C1 segment of cervical spinal cord (tissue), 14 donors: Measurements from ENCODE around the gene DSPP.
"Not testable (repeated sequence)": the region's sequence is repeated elsewhere in the genome, so short reads cannot be mapped to it uniquely, and the experiment has no call there.

Source experiments
- DNase-seq, 14 donors: peaks; one replicate each; lab custom pipeline; 2025; lab: John Stamatoyannopoulos, UW

The DSPP gene

DNA sequence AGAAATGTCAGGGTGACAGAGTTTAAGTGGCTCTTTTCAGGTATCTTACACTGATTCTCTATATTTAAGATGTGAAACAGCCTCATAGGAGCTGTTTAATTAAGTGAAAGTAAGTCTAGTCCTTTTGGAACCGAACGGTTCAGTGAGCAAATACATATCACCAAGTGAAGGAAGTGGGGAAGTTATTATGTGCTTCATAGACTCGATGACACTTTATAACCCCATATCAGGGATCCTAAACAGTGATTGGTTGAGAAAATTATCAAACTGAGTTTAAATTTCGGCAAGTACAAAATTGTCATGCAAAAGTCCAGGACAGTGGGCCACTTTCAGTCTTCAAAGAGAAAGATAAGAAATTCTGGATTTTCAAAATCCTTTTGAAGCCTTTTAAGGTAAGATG lies at the start of gene DSPP:
DSPP (plus strand) TSS at position 301 of the 400 bp plus-strand sequence. CDS start 2,380 bp downstream, outside the sequence.
- DNase-seq = no peak

DNA sequence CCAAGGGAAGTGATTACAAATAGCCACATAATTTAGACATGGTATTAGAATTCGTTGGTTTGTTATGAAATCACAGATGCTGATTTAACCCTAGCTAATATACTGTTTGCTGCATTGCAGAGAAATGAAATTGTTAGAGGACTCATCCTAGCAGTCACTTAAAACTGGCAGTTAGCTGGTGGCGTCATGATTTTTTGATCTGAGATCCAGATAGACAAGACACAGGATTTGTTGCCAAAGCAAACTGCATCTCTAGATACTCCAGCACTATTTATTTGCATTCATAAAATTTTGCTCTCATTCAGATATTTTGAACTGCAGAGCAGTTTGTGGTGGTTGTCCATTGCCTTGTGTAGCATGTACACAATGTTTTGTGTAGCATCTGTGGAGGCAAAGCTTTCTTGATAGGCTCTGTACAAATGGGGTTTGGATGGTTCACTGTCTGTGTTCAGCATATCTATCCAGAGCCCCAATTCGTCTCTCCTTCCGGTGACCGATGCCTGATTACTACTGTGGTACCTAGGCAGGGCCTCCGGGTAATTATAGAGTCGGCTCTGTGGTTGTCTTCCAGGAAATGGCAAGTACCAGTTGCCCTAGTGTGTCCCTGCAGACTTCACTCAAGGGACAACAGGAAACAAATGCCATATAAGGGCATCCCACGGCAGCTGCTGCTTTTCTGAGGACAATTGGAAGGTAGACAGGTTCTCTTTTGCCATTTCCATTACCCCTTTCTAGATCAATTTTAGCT lies 49.1 kb upstream of the DSPP start:
- DNase-seq = peak in 1 of 14 donors; percentile 59

DNA sequence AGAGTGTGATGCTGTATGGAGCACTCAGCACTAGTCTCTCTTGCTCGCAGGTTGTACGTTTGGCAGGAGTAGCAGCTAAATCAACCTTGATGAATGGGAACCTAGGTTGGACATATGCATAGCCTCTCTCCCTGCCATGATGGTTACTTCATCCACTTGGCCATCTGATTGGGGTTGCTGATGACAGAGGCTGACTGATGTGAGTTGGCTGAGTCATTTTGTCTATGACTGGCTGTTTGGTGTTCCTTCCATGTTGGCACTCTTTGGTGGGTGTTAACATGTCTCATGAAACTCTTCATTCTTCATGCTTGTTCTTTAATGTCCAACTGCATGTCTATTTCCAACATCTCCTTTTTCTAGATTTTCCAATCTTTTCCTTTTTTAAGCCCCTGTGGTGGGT lies 47.5 kb upstream of the DSPP start:
- no peak for DNase-seq

DNA sequence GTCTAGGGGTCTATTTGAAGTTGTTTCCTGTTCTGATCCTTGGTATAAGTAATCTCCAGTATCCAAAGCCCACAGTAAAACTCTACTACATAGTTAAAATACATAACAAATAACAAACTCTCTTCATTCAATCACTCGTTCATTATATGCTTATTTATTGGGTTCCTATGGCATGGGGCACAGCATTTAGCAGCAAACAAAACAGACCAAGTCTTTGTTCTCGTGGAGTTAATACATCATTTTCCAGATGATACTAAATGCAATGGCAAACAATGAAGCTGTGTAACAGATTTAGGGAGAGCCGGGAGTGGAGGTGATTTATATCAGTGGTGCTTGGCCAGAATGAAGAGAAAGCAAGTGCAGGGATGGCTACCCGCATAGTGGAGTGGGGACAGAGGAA lies 42.6 kb upstream of the DSPP start:
- DNase-seq = no peak

DNA sequence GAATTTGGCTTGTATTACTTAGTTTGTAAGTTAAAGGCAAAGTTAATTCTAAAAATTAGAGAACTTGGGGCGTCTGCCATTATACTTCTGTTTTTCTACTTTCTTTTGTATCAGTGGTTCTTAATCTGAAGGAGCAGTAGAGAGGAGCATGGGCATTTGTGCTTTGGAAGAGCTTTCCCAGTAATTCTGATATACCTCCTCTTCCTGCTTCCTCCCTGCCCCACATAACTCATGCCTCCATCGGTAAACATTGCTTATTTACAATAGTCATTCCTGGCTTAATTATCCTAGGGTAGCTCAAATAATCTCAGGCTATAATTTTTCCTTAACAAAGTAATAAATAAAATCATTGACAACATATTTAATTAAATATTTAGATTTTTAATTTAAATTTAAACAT lies 42.1 kb upstream of the DSPP start:
- no peak for DNase-seq

DNA sequence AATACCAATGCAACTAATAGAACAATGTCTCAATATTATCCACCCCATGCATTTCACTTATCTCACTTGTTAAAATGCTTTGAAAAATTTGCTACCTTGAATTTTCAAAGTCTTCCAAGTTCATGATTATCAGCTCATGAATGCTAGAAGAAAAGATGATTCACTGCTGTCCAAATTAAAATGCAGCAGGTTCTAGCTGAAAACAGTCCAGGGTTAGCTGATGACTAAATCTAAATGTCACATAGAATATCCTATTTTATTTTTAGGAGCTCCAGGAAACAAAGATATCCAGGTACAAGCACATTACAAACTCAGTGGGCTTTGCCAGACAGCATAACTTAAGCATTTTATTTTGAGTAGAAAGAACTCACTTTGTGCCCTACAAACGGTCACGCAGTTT lies 41.1 kb upstream of the DSPP start:
- no peak for DNase-seq

DNA sequence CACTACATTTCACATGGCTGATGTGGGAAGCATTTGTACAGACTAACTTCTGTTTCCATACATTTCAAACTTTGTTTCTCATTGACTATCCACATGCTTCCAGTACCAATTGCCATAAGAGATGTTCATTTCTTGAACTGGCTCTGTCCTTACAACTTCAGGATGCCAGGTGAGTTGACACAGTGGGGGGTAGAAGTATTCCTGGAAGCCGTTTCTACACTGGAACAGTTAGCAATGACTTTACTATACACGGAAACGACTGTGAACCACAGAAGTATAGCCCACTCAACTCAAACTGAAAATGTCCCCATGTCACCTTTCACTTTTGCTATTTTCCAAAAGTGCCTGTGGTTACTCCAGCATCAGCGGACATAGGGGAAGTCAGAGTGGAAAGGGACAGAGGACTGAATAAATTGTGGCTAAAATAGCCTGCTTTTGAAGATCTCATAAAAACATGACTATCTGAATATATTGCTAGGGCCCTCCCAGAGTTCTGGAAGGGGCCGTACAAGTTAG lies 38.0 kb upstream of the DSPP start:
- no peak for DNase-seq

DNA sequence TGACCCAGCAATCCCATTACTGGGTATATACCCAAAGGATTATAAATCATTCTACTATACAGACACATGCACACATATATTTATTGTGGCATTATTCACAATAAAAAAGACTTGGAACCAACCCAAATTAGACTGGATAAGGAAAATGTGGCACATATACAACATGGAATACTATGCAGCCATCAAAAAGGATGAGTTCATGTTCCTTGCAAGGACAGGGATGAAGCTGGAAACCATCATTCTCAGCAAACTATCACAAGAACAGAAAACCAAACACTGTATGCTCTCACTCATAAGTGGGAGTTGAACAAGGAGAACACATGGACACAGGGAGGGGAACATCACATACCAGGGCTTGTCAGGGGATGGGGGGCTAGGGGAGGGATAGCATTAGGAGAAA lies 34.0 kb upstream of the DSPP start:
- DNase-seq = not testable (repeated sequence)

DNA sequence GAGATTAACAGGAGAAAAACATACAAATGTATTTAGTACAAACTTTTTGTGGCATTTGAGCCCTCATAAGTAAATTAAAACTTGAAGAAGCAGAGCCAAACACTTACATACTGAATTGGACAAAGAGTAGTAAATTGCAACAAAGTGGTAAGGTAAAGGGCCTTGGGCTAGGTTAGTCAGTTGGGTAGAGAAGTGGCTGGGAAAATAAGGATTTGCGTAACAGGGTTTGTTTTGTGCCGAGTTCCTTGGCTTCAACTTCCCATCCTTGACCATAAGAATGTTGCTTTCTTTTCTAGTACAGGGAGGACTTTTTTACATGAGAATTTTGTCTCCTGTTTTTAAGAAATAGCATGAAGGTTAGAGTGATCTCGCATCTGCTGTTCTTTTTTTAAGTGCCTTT lies 33.3 kb upstream of the DSPP start:
- DNase-seq = no peak

DNA sequence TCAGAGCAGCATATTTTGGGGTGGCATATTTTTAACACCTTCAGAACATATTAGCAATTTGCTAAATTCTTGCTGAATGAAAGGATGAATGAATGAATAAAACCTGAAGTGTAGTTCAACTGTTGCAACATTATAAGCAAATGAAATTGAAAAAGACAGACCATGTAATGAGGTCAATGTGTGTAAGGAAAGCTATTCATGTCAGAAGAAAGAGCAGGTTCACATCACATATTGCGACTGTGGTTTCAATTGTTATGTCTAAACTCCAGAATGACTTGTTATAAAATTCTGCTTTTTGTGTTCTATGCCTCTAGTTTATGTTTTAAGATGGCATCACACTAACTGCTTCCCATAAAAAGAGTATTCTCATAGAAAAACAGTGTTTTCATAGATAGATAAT lies 32.9 kb upstream of the DSPP start:
- DNase-seq = no peak

DNA sequence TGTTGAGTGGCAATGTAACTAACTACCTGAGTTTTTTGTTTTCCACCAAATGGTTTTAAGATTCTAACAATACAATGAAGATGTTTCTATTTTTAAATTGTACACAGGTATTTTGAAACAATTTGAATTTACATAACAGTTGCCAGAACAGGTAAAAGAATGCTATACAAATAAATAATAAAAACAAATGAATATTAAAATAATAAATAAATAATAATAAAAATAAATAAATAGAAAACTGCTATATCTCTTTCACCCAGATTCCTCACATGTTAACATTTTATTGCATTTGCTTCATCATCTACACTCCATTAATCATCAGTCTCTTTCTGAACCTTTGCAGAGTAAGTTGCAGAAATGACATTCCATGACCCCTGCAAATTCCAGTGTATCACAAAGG lies 32.3 kb upstream of the DSPP start:
- DNase-seq = no peak

DNA sequence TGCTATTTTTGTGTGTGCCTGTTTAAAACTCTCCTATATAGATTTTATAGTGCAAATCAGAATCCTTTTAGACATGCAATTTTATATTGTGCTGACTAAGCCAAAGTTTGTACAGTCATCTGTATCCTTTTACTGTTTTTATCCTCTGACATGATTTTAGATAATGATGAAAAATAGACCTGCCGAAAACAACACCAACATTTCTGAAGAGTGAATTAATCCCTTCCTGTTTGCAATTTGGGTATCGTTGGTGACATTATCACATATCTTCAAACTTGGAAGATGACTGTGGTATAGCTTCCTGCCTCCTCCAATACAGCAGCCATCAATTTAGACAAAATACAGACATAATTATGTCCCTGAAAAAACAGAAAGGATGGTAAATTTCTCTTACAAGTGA lies 28.9 kb upstream of the DSPP start:
- no peak for DNase-seq

DNA sequence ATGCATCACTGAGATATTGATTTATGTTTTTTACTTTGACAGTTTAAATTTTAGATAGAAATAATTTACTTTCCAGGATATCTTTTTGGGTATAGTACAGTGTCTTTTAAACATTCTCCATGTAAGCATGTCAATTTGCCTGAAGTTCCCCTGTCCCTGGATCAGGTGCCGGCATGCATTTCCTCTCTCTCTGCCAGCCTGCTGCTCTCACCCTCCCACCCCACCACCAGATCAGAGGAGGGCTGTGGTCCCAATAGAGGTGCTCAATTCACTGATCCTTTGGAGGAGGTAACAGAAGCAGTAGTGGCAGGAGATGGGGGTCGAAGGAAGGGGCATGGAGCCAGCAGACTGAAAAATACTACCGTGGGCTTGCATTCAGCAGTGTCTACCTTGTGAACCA lies 28.3 kb upstream of the DSPP start:
- DNase-seq = no peak

DNA sequence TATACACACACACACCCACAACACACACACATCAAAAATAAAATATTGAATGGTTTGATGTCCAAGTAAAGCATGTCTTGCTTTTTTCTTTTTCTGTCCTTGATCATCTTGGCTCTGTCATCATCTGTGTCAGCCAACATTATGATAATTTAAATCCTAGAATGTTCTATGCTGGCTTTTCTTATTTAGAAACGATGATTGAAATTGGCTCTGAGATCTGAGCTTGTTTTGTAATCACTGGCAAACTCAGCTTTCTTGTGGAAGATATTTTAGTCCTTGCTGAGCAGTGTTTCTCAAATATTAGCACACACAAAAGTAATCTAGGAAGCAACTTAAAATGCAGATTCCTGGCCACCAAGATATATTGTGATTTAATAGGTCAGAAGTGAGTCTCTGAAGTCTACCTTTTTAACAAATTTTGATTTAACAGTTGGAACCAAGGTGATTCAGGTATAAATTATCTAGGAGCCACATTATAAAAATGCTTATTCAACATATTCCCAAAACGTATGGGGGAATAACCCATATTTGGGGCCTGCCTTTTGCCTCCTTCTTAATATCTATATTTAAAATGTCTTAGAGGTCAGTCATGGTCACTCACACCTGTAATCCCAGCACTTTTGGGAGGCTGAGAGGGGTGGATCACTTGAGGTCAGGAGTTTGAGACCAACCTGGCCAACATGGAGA lies 24.0 kb upstream of the DSPP start:
- DNase-seq = no peak

DNA sequence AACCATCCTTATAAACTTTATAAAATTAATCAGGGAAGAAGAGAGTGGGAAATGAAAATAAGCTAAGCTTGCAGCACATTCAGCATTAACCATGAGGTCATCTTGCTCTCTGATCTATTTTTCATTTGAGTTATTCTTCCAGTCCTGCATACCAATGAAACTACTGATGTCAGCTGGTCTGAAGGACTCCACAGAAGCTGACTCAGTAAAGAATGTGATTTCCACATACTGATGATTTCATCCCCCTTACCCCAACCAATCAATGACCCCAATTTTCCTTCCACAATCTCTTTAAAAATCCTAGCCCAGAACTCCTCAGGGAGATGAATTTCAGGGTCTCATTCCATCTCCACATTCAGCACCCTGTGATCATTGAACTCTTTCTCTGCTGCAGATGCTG lies 18.8 kb upstream of the DSPP start:
- DNase-seq = no peak

DNA sequence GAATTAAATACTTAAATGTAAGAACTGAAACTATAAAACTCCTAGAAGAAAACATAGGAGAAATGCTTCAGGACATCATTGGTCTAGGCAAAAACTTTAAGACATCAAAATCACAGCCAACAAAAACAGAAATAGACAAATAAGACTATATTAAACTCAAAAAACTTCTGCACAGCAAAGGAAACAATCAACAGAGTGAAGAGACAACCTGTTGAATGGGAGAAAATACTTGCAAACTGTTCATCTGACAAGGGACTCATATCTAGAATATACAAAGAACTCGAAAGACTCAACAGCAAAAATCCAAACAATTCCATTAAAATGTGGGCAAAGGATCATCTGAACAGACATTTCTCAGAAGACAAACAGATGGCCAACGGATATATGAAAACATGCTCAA lies 16.2 kb upstream of the DSPP start:
- no peak for DNase-seq

DNA sequence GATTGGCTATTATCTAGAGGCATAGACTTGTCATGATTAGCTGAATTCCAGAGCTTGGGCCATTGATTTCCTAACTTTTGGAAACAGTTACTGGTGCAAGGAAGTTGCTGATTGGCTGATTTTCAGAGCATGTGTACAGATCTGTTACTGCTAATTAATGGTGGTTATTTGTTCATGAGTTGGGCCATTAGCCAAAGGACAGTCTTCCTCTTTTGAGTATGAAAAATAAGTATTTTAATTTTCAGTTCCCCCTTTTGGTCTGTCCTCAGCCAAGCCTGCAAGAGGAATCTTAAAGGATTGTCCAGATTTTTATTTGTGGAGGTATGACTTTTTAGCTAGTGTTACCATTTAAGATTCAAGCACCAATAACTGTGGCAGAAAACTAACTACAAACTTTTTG lies 7.0 kb upstream of the DSPP start:
- no peak for DNase-seq

DNA sequence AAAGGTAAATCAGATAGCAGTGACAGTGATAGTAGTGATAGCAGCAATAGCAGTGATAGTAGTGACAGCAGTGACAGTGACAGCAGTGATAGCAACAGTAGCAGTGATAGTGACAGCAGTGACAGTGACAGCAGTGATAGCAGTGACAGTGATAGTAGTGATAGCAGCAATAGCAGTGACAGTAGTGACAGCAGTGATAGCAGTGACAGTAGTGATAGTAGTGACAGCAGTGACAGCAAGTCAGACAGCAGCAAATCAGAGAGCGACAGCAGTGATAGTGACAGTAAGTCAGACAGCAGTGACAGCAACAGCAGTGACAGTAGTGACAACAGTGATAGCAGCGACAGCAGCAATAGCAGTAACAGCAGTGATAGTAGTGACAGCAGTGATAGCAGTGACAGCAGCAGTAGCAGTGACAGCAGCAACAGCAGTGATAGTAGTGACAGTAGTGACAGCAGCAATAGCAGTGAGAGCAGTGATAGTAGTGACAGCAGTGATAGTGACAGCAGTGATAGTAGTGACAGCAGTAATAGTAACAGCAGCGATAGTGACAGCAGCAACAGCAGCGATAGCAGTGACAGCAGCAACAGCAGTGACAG lies 6.1 kb downstream of the DSPP start:
- no peak for DNase-seq

DNA sequence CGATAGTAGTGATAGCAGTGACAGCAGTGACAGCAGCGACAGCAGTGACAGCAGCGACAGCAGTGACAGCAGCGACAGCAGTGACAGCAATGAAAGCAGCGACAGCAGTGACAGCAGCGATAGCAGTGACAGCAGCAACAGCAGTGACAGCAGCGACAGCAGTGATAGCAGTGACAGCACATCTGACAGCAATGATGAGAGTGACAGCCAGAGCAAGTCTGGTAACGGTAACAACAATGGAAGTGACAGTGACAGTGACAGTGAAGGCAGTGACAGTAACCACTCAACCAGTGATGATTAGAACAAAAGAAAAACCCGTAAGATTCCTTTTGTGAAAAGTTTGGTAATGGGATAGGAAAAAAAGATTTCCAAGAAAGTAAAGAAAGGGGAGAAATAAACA lies 7.9 kb downstream of the DSPP start:
- no peak for DNase-seq

DNA sequence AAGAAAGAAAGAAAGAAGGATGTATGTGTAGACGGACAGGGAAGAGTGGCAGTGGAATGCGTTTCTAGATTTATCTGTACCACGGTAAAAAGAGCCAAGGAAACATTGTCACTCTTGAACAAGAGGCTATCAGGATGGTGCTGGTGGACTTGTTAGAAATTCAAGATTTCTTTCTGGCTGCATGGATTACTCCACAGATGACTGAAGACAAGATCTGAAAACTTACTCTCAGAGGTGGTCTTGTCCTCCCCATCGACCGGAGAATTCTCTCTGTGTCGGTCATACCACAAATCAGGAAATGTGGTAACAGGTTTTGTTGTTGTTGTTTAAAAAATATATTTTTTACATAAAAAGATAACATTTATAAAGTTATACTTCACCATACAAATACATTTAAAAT lies 11.8 kb downstream of the DSPP start:
- peak in 2 of 14 donors; percentile 1 to 5 for DNase-seq

DNA sequence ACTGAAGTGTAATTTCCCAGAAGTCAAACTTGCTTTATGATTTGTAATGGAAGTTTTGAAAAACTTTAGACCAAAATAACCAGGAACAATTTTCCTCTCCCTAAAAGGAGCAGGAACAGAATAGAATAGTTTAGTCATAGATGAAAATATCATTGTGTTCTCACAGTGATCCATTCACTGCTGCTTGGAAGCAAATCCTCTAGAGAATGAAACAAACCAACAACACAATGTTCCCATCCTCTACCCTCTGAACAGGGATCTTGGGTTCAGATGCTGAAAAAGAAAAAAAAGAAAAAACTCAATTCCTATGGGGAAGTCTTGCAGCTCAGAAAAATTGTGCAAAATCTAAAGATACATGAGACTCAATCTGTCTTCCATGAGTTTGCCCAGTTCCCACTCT lies 12.2 kb downstream of the DSPP start:
- no peak for DNase-seq

DNA sequence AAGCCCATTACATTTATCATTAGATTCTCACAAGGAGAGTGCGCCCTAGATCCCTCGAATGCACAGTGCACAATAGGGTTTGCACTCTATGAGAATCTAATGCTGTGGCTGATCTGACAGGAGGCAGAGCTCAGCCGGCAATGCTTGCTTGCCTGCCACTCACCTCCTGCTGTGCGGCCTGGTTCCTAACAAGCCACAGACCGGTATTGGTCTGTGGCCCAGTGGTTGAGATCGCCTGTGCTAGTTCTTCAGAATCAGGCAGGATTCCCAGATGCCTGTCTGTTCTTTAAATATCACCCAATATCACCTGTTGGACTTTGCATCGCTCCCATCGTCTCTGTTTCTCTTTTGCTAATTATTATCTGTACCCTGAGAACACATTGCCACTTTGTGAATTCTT lies 14.0 kb downstream of the DSPP start:
- peak in 5 of 14 donors; percentile 6 to 95 (median 27) for DNase-seq

DNA sequence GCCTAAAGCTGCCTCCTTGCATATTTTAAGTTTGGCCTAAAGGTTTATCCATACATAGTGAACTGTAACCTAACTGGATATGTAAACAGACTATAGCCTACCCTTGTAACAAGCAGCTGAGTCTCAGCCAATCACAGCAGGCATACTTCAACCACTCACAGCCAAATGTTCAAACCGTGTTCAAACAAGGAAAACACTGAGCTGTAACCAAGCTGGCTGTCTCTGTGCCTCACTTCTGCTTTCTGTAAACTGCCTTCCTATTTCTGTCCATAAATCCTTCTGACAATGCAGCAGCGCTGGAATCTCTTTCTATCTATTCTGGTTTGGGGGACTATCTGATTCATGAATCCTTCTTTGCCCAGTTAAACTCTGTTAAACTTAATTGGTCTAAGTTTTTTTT lies 16.4 kb downstream of the DSPP start:
- DNase-seq = peak in 1 of 14 donors; percentile 9
